Measurements from ENCODE around the gene CACFD1. TPM values are rescaled to one million over a fixed set of nuclear protein-coding genes. Genes with fewer than 3 reads are reported as not detected.
A peak's percentile ranks its signal among the peaks of the same experiment; 100 is the strongest.

Gene CACFD1
- total RNA-seq, 1 donor from 2014 or later = 30.0 TPM

DNA sequence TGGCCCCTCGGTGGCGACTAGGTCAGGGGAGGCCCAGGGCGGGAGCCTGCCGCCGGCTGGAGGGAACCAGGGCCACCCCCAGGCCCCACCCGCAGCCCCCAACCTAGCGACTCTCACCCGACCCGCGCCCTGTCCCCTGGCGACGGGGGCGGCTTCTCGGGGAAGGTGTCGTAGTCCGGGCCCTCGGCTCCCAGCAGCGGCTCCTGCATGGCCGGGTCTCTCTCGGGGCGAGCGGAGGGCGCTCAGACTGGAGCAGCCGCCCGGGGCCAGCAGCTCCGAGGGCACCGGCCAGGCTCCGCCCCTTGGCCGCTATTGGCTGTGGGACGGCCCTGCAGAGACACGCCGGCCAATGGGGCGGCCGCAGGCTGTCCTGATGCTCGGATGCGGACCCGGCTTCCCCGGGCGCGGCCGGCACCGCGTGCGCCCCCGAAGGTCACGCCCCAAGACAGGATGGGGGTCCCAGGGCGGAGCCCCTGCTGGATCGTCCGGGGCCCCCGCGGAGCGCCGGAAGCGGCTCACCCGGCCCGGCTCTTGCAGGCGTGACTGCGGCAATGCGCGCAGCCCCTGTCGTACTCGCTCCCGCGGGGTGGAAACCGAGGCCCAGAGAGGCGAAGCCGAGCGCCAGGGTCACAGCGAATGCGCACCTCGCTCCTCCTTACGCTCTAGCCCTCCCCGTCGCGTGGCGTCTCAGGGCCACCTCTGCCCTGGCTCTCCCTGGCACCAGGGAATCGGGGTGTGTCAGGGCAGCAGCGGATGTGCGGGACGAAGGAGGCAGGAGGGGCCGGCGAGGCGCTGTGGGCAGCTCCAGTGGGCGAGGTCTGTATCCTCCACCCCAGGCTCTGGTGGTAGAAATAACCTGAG is 19.3 kb downstream of the CACFD1 start, which contains the start of gene SLC2A6:
SLC2A6 (minus strand) TSS at position 249 of the 861 bp plus-strand sequence; CDS start at position 209, 40 bp downstream.
- DNase-seq (ENCODE audit: low spot score) (peak; percentile 70), ATAC-seq (peak; percentile 96)

DNA sequence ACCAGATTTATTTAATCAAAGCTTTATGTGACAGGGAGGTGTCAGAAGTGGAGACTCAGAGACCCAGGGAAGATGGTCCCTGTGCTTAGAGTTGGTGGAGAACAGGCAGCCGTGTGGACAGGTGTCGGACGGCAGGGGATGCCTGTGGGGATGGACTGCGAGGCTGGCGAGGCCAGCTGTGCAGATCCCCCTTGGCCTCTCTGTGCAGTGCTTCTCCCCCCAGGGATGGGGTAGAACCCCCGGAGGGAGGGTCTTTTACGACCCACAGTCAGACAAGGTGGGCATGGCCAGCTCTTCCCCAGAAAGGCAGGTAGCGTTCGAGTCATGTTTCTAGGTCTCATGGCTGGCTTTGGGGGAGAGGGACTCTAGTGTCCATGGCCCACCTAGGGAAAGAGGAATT is 23.8 kb downstream of the CACFD1 start:
- ATAC-seq (no peak), DNase-seq (ENCODE audit: low spot score) (no peak)

DNA sequence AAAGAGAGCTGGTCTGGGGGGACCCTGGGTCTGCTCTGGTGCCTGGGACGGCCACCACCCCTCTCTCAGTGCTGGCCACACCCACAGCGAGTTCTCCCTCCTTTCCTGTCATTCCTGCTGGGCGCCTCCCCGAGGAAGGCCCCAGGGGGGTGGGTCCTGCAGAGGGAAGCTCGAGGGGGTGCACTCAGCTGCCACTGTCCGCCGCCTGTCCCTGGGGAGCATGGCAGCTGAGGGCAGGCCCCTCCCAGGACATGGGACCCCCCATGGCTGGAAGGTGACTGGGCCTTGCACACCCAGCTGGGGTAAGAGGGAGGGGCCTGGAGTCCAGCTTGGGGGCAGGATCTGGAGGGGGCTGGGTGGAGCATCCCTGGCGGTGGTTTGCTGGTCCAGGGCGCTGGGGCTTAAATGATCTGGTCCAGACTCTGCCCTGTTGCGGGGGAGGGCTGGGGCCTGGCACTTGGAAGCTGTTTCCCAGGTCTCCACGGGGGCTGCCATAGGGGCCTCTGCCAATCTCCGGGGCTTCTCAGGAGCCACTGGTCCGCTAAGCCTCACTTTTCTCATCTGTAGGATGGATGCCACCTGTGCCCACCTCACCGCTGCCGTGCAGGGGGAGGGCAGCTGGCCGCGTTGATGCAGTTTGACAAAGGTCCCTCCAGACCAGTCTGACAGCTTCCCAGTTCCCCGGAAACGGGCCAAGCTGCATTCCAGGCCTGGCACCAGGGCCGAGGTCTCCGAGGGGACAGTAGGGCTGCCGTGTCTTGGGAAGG is 25.1 kb downstream of the CACFD1 start:
- ATAC-seq (no peak), DNase-seq (ENCODE audit: low spot score) (no peak)

DNA sequence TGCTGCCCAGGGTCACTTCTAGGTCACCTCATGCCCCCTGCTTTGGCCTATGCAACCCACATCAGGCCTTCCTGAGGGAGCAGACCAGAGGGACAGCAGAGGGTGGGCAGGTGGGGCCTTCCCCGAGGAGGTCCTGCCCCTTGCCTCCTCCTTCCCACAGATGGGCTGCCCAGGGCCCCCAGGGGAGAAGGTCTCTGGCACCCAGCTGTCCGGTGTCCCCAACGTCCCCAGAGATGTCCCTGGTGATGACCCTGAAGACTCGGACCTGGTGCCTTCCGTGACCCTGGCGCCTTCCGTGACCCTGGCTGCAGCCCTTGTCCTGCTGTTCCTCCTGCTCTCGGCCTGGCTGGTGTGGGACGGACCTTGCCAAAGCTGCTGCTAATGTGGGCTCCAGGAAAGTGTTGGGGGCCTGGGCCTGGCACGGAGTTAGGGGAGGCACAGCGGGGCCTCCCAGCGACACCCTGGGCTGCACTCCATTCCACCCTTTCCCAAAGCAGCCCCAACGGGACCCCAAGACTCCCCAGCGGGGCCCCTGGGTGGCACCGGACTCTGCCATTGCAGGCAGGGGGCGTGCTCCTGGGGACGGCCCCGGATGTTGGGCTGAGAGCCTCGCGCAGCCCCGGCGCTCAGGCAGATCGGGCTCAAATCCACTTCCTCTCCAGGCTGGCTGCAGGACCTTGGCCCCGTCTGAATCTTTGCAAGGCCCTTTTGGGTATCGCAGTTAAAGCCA is 25.9 kb downstream of the CACFD1 start:
- DNase-seq (ENCODE audit: low spot score) (no peak), ATAC-seq (peak; percentile 5)

DNA sequence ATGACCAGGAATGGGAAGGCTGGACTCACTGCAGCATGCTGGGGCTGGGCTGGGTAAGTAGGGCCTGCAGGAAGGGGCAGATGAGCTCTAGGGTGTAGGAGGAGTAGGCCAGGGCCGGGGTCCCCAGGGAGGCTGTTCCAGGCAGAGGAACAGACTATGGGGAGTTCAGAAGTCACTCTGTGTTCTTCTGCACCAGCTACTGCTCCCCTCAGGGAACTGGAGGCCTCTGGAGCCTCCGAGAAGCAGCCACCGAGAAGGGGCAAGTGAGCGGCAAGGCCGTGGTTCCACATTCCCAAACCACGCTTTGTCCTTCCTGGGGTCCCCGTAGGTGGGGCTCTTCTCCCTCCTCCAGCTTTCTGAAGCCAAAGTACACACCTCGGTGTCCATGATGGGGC is 27.6 kb downstream of the CACFD1 start:
- DNase-seq (ENCODE audit: low spot score) (no peak), ATAC-seq (no peak)

DNA sequence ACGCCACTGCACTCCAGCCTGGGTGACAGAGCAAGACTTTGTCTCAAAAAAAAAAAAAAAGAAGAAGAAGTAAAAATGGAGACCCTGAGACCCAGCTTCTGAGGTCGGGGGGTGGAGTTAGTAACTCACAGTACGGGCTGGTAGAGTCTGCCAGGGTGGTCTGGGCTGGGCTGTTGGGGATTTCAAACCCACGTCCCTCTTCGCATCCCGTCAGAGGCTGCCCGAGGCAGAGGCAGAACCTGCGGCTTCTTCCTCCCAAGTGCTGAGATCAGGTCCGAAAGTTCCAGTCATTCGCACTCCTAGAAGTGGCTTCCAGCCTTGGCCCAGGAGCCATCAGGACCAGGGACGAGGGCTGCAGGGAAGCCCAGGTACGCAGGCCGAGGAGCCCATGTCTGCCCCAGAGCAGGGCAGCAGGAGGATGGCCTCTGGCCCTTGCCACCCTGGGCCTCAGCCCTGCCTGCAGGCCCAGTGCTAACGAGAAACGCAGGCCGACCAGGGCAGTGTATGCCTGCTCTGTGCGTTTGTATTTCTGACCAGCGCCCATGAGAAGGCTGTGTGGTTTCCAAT is 29.0 kb downstream of the CACFD1 start:
- DNase-seq (ENCODE audit: low spot score) = no peak
- no peak for ATAC-seq

DNA sequence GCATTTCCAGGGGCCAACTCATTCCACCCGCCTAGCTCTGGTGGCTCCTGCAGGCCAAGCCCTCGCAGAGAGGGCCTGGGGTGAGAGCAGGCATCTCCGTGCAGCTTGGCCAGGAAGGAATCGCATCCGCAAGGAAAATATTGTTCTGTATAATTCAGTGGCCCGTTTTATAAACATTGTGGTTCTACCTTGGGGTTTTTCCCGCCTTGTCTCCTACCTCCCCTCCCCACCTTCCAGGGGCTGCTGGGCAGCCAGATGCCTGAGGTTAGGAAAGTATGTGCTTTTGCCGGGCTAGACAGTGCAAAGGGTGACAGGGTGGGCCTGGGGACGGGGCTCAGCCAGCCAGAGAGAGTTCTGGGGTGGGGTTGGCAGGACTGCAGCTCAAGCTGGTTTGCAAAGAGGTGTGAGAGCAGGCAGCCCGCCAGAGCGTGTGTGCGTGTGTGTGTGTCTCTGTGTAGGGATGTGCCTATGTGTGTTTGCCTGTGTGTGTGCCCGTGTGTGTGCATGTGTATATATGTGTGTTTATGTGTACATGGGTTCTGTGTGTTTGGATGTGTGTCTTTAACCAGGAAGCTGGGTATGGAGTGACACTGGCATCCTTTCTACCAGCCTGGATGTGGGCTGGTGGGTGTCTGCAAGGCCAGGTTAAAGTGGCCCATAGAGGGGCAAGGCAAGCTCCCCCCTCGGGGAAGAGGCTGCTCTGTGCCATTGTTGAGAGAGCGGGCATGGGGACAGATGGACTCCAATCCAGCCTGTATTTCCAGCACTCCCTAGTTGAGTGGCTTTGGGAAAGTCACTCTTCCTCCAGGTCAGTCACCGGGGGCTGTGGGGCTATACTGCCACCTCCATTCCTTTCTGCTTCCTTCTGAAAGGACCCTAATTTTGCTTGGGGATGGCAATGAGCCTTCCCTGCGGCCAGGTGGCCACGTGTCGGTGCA is 29.7 kb downstream of the CACFD1 start:
- ATAC-seq (no peak), DNase-seq (ENCODE audit: low spot score) (no peak)

DNA sequence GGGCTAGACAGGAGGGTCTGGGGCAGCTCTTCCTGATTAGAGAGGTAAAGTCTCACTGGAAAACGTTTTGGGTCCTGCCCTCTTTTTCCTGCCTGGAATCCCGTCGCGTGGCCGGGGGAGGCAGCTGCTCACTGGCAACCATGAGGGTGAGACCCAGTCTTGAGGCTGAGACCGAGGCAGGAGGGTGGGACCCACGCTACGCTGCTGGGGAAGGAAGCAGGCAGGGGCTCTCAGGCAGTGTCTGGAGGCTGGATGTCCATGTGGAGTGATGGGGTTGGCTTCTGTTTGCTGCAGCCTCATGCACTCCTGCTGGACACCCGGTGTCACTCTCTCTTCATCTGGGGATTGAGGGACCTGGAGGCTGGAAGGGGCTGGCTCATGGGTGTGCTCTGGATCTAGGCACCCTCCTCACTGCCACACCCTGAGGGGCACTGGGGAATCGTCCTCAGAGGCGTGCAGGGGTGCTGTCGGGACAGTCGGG is 30.5 kb downstream of the CACFD1 start:
- ATAC-seq = no peak
- DNase-seq (ENCODE audit: low spot score) = no peak

DNA sequence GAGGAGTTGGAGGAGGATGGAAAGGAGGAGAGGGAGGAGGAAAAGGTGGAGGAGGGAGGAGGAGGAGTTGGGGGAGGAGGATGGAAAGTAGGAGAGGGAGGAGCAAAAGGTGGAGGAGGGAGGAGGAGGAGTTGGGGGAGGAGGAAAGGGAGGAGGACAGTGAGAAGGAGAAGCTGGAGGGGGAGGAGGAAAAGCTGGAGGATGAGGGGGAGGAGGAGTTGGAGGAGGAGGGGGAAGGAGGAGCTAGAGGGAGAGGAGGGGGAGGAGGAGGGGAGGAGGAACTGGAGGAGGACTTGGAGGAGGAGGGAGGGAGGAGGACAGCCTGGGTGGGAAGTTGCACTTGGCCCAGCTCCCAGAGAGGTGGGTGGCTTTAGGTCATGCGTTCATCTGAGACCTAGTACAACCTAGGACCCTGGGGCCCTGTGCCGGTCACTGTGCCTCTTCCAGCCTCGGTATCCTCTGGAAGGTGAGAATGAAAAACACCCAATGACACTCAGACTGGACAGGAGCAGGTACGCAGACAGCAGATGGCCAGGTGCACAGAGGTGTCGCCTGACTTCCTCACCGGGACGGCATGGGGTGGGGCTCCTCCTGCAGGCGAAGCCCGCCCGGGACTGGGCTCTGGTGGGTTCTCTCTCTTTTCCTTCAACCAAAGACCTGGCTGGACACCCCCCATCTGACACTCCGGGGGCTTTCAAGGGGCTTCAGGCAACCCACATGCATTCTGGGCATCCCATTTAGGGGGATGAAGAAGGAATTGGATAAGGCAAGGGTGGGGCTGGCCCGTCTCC is 31.3 kb downstream of the CACFD1 start:
- no peak for DNase-seq (ENCODE audit: low spot score)
- no peak for ATAC-seq

DNA sequence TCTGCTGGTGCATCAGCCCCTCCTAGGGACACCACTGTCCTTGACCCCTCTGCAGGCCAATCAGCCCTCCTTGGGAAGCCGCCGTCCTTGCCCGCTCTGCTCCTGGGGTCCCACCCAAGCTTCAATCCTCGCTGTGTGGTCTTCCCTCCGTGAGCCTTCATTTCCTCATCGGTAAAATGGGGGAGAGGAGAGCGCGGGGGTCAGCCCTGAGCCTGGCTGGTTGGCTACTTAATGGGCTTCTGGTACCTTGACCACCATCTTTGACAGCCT is 31.8 kb downstream of the CACFD1 start:
- DNase-seq (ENCODE audit: low spot score) = no peak

DNA sequence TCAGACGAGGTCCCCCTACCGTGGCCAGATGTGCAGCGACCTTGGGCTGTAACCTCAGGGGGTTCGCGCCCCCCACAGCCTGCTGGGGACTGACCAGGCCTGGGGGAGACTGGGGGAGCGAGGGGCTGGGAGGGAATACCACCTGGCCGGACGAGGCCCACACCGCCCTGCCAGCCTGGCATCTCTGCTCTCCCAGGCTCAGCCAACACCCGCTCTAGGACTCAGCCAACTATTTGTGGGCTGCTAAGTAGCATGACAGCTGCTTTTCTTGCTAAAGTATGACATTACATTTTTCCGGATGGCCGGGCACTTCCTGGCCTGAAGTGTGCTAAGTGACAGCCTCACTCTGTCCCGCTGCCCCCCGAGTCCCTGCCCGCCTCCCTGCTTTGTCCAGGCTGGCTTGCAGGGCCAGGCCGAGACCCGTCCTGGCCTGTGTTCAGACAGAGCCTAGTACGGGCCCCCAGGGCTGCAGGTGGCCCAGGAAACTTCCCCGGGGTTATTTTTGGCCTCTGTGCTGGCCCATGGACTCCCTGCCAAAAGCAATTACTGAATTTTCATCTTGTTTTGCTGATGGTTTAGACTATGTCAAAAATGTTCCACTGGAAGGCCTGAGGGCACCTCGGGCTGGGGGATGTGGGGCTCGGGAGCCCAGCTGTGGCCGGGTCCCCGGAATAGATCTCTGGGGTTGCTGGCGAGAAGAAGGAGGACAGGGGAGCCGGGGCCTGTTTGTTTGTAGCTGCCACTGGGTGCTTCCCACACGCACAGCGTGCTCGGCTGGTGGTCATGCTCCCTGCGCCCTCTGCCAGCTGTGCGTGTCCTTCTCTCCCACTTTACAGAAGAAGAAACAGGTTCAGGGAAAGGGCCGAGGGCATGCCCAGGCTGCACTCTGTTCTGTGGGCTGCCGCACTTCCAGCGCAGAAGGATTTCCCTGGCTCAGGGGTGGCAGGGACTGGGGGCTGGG is 32.6 kb downstream of the CACFD1 start:
- no peak for ATAC-seq
- DNase-seq (ENCODE audit: low spot score) = no peak

More for the DNA sequence above, 31.8 kb downstream of the CACFD1 start:
- no peak for ATAC-seq

DNA sequence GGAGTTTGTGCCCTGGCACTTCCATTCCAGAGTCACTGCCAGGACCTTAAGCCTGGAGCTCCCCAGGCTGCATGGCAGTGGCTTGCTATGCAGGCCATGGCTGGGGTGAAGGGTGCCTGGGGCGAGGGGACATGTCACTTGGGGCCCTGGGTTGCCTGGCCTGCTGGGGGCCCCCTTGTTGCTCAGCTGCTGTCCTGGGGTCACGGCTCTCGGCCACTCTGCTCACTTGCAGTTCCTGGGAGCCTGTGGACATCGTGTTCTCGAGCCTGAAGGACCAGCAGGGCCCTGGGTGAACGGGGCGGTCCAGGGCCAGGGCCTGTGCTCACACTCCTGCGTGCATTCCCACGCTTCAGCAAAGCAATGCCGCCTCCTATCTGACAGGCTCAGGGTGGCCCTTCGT is 33.6 kb downstream of the CACFD1 start:
- ATAC-seq = peak; percentile 15
- DNase-seq (ENCODE audit: low spot score) = no peak

DNA sequence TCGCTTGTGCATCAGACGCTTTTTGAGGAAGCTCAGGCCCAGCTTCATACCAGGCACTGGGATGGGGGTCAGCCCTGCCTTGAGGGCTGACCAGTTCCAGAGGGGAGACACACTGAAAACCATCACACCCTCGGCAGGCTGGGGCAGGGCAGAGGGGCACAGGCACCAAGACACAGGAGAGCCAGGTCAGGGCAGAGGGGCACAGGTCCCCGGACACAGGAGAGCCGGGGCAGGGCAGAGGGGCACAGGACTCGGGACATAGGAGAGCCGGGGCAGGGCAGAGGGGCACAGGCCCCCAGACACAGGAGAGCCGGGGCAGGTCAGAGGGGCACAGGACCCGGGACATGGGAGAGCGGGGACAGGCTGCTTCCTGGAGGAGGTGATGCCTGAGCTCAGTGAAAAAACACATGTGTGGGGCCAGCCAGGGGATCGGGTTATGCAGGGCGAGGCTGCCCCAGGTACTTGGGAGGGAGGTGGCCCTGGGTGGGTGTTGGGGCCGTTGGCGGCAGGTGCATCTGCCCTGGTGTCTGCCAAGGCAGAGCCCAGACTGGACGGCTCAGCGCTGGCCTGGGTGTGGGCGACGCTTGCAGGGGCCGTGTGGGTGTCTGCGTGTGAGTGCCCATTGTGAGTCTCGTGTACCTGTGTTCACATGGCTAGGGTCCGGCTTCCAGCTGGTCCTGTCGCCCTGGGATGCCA is 34.2 kb downstream of the CACFD1 start:
- DNase-seq (ENCODE audit: low spot score) (no peak), ATAC-seq (no peak)

DNA sequence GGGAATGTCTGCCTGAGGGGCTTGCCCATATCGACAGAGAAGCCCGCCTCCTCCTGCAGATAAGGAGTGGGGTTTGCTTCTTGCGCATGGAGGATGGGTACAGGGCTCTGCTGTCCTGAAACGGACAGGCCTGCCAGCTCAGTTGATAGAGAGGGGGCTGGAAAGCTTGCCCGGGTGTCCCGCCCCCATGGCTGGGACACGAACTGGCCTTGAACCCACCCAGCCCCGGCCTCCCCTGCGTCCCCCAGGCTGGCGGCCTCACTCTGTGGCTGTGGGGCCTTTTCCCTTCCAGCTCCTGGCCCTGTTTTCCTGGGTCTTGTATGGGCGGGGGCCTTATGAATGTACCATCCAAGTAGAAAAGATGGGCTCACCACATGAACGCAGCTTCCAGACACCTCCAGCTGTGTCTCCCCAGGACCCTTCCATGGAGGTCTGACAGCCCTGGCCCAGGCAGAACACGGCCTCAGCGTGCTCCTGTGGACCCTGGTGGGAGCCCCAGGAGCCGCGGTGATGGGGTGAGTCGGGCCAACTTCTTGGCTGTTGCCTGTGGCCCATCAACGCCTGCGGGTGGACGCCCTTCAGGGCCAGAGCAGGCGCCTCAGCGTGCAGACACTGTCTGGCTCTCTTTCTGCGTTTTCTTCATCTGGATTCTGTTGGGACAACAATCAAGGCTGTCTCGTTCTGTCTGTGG is 35.0 kb downstream of the CACFD1 start:
- DNase-seq (ENCODE audit: low spot score) (no peak), ATAC-seq (no peak)

DNA sequence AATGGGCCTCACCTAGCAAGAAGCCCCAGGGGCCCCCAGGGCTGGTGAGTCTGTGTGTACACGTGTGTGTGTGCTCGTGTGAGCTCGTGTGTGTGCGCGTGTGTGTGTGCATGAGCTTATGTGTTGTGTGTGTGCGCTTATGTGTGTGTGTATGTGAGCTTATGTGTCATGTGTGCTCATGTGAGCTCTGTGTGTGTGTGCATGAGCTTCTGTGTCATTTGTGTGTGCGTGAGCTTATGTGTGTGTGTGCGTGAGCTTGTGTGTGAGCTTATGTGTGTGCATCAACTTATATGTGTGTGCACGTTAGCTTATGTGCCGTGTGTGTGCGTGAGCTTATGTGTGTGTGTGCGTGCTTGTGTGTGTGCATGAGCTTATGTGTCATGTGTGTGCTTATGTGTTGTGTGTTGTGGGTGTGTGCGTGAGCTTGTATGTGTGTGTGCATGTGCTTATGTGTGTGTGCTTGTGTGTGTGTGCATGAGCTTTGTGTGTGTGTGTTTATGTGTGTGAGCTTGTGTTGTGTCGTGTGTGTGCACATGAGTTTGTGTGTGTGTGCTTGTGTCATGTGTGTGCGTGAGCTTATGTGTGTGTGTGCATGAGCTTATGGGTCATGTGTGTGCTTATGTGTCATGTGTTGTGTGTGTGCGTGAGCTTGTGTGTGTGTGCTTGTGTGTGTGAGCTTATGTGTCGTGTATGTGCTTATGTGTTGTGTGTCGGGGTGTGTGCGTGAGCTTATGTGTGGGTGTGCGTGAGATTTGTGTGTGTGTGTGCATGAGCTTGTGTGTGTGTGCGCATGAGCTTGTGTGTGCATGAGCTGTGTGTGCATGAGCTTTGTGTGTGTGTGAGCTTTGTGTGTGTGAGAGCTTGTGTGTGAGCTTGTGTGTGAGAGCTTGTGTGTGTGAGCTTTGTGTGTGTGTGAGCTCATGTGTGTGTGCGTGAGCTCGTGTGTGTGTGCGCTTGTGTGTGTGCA is 35.8 kb downstream of the CACFD1 start:
- no peak for ATAC-seq
- no peak for DNase-seq (ENCODE audit: low spot score)

Data from left lobe of liver (tissue), 2 donors.